Measurements from ENCODE around the gene SRPRA. TPM values are rescaled to one million over a fixed set of nuclear protein-coding genes. Genes with fewer than 3 reads are reported as not detected.
A peak's percentile ranks its signal among the peaks of the same experiment; 100 is the strongest.
"Not testable (repeated sequence)": the region's sequence is repeated elsewhere in the genome, so short reads cannot be mapped to it uniquely, and the experiment has no call there.

The SRPRA gene
- total RNA-seq, 1 experiment from 2014 or later: 57.1 TPM

DNA sequence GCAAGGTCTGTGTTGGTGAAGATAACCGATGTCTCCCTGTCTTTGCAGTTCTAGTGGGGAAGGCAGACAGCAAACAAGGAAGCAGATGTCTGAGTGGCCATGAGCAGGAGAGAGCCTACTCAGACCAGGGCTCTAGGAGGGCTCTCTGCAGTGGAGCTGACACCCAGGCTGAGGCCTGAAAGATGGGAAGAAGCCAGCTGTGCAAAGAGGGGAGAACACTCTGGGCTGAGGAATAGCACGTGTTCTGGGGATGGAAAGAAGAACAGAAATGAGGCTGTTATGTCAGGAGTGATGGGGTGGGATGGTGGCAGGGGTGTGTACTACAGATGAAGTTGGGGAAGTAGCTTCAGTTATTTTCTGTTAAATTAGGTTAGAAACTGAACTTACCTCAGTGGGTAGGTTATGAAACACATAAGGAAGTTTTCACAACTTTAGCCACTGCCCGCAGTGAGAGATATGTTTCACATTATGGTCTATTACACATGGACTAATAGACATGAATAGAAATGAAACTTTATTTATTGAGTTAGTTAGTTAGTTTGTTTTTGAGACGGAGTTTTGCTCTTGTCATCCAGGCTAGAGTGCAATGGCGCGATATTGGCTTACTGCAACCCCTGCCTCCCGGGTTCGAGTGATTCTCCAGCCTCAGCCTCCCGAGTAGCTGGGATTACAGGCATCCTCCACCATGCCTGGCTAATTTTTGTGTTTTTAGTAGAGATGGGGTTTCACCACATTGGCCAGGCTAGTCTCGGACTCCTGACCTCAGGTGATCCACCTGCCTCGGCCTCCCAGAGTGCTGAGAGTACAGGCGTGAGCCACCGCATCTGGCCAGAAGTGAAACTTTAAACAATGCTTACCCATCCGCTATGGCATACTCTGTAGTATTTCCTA is 43.0 kb upstream of the SRPRA start:
- ChIA-PET POLR2A (ENCODE audit: unreplicated experiment) (interaction anchor here (0.5 kb wide), 1 partner anchor 35 kb away, joined by 6 read pairs; no protein-coding TSS in a partner anchor), CTCF (interaction anchor here (0.5 to 2.0 kb wide), 4 partner anchors 9 to 679 kb away, joined by 3 to 15 read pairs (median 8); no protein-coding TSS in a partner anchor)
- BruUV-seq (replicated peaks): no TSS peak
- TF ChIP-seq, protein P1, sequence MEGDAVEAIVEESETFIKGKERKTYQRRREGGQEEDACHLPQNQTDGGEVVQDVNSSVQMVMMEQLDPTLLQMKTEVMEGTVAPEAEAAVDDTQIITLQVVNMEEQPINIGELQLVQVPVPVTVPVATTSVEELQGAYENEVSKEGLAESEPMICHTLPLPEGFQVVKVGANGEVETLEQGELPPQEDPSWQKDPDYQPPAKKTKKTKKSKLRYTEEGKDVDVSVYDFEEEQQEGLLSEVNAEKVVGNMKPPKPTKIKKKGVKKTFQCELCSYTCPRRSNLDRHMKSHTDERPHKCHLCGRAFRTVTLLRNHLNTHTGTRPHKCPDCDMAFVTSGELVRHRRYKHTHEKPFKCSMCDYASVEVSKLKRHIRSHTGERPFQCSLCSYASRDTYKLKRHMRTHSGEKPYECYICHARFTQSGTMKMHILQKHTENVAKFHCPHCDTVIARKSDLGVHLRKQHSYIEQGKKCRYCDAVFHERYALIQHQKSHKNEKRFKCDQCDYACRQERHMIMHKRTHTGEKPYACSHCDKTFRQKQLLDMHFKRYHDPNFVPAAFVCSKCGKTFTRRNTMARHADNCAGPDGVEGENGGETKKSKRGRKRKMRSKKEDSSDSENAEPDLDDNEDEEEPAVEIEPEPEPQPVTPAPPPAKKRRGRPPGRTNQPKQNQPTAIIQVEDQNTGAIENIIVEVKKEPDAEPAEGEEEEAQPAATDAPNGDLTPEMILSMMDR (conservative IDR thresholded peaks at IDR 0.05): no peak
- TF ChIP-seq EZH2 (IDR thresholded peaks at IDR 0.05; ENCODE audit: low read depth): no peak
- H3K27me3 ChIP-seq (ENCODE audit: insufficient read depth, low read depth): no peaks in the 10 kb centered on the region
- no peaks in the 10 kb centered on the region for H4K20me1 ChIP-seq (ENCODE audit: insufficient read depth)
- H3K27ac ChIP-seq: no peak overlapping the region
- H3K4me1 ChIP-seq (replicated peaks; ENCODE audit: insufficient read depth): peaks cover 3% of the 10 kb centered on the region; the same call in 1 of the 2 replicates
- DNase-seq: no peak
- H2AFZ ChIP-seq: no peak overlapping the region
- no peak overlapping the region for H3K4me2 ChIP-seq
- intact Hi-C loops (cut with micrococcal nuclease; ENCODE audit: unreplicated experiment): loop anchor here (2.0 to 5.0 kb wide), 4 partner anchors 29 to 681 kb away; no protein-coding TSS in a partner anchor
- no peaks in the 10 kb centered on the region for H3K79me2 ChIP-seq (ENCODE audit: low read depth)
- H3K4me3 ChIP-seq: no peak overlapping the region
- peaks cover 5% of the 10 kb centered on the region; the same call in 1 of the 2 replicates for H3F3A ChIP-seq (ENCODE audit: insufficient read depth, low read depth)
- no peaks in the 10 kb centered on the region for H3K9me2 ChIP-seq (ENCODE audit: insufficient read depth)
- H3K36me3 ChIP-seq (ENCODE audit: low read depth): 0 out of 2 replicates have a peak, but pooled peaks cover 8% of the 10 kb centered on the region
- H3K9me3 ChIP-seq (ENCODE audit: insufficient read depth, low read depth): no peaks in the 10 kb centered on the region

DNA sequence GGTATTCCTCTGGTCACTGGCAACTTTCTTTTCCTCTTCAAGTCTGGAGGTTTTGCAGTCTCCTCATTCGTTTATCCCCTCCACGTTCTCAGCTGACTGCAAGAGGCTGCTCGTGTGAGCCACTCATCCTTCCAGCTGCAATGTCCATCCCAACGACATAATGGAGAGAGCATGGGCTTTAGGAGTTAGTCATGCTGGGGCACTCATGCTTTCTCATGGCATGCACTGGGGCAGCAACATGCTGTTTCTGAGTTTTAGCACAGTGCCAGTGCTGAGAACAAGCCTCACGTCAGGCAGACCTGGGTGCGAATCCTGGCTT is 42.3 kb upstream of the SRPRA start:
- no TSS peak for BruUV-seq (replicated peaks)
- Histone ChIP-seq H2AFZ (no peak overlapping the region), H4K20me1 (ENCODE audit: insufficient read depth) (no peaks in the 10 kb centered on the region), H3F3A (ENCODE audit: insufficient read depth, low read depth) (peaks cover 5% of the 10 kb centered on the region; the same call in 1 of the 2 replicates), H3K4me1 (replicated peaks; ENCODE audit: insufficient read depth) (peaks cover 3% of the 10 kb centered on the region; the same call in 1 of the 2 replicates), H3K79me2 (ENCODE audit: low read depth) (no peaks in the 10 kb centered on the region), H3K4me3 (no peak overlapping the region), H3K27ac (no peak overlapping the region), H3K9me3 (ENCODE audit: insufficient read depth, low read depth) (no peaks in the 10 kb centered on the region), H3K36me3 (ENCODE audit: low read depth) (0 out of 2 replicates have a peak, but pooled peaks cover 5% of the 10 kb centered on the region), H3K27me3 (ENCODE audit: insufficient read depth, low read depth) (no peaks in the 10 kb centered on the region), H3K4me2 (no peak overlapping the region), H3K9me2 (ENCODE audit: insufficient read depth) (no peaks in the 10 kb centered on the region)
- ChIA-PET CTCF (interaction anchor here (0.5 to 2.0 kb wide), 7 partner anchors 9 to 679 kb away, joined by 3 to 15 read pairs (median 8); partner anchors contain the start of gene ST3GAL4), POLR2A (ENCODE audit: unreplicated experiment) (interaction anchor here (0.5 kb wide), 1 partner anchor 36 kb away, joined by 6 read pairs; no protein-coding TSS in a partner anchor)
- TF ChIP-seq, protein P1 (conservative IDR thresholded peaks at IDR 0.05): no peak
- no peak for TF ChIP-seq EZH2 (IDR thresholded peaks at IDR 0.05; ENCODE audit: low read depth)
- intact Hi-C loops (cut with micrococcal nuclease; ENCODE audit: unreplicated experiment): loop anchor here (1.0 to 5.0 kb wide), 7 partner anchors 30 to 681 kb away; no protein-coding TSS in a partner anchor
- no peak for DNase-seq

DNA sequence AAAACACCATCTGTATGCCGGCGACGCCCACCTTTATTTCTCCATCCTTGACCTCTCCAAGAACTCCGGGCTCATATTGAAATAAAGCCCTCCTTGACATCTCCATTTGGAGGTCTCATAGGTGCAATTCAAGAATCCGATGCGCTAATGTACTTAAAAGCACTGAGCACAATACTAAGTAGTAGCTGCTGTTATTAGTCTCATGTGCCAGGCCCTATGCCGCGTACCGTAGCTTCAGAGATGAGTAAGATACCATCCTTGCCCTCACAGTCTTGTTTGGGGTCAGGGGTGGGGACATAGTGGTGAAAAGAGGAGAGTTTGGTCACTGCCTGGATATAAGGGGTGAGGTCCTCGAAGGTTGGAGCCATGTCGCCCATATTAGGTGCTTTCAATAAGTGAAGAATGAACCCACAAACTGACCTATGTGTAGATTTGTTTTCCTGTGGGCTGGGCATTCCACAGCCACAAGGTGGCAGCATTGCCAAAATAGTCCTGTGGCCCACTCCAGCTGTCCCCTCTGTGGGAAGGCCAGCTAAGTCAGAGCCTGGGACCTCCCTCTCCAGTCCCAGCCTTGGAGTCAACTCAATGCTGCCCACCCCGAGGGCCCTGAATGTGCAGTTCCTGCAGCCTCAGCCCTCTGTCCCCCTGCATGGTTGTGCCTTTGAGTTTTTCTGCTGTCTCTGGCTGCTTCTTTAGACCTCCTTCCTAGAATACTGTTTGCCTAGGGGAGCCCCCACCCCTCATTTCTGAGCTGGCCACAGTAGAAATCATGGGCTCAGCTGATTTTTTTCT is 41.7 kb upstream of the SRPRA start:
- Histone ChIP-seq H3K4me3 (no peak overlapping the region), H2AFZ (no peak overlapping the region), H3K79me2 (ENCODE audit: low read depth) (no peaks in the 10 kb centered on the region), H3K4me2 (no peak overlapping the region), H3F3A (ENCODE audit: insufficient read depth, low read depth) (peaks cover 5% of the 10 kb centered on the region; the same call in 1 of the 2 replicates), H3K36me3 (ENCODE audit: low read depth) (0 out of 2 replicates have a peak, but pooled peaks cover 5% of the 10 kb centered on the region), H3K4me1 (replicated peaks; ENCODE audit: insufficient read depth) (peaks cover 3% of the 10 kb centered on the region; the same call in 1 of the 2 replicates), H4K20me1 (ENCODE audit: insufficient read depth) (no peaks in the 10 kb centered on the region), H3K9me2 (ENCODE audit: insufficient read depth) (no peaks in the 10 kb centered on the region), H3K27ac (no peak overlapping the region), H3K9me3 (ENCODE audit: insufficient read depth, low read depth) (no peaks in the 10 kb centered on the region), H3K27me3 (ENCODE audit: insufficient read depth, low read depth) (no peaks in the 10 kb centered on the region)
- POLR2A ChIA-PET (ENCODE audit: unreplicated experiment): interaction anchor here (0.5 to 0.8 kb wide), 3 partner anchors 36 to 197 kb away, joined by 5 to 10 read pairs (median 6); partner anchors contain the start of gene ST3GAL4
- intact Hi-C loops (cut with micrococcal nuclease; ENCODE audit: unreplicated experiment): loop anchor here (1.0 to 5.0 kb wide), 7 partner anchors 30 to 682 kb away; no protein-coding TSS in a partner anchor
- CTCF ChIA-PET: interaction anchor here (0.5 to 2.0 kb wide), 10 partner anchors 8 to 680 kb away, joined by 3 to 15 read pairs (median 8); partner anchors contain the start of gene ST3GAL4
- no TSS peak for BruUV-seq (replicated peaks)
- DNase-seq: peak; percentile 65 to 73
- TF ChIP-seq, protein P1 (conservative IDR thresholded peaks at IDR 0.05): peak; percentile 94
- no peak for TF ChIP-seq EZH2 (IDR thresholded peaks at IDR 0.05; ENCODE audit: low read depth)

DNA sequence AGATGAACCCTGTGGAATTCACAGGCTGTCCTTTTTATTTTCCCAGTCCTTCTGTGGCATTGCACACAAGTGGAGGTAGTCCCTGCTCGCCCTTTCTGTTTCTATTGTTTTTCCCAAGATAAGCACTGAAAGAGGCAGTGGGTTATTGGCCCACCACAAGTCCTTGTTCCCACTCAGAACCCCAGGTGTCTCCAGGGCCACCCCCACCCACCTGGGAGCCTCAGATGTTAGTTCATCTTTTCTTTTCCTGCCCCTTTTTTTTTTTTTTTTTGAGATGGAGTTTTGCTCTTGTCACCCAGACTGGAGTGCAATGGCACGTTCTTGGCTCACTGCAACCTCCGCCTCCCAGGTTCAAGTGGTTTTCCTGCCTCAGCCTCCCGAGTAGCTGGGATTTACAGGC is 40.1 kb upstream of the SRPRA start:
- H3K27me3 ChIP-seq (ENCODE audit: insufficient read depth, low read depth); CTCF ChIA-PET; DNase-seq; H3F3A ChIP-seq (ENCODE audit: insufficient read depth, low read depth); H3K36me3 ChIP-seq (ENCODE audit: low read depth); POLR2A ChIA-PET (ENCODE audit: unreplicated experiment); H3K79me2 ChIP-seq (ENCODE audit: low read depth); H3K27ac ChIP-seq; H3K4me2 ChIP-seq; H3K9me3 ChIP-seq (ENCODE audit: insufficient read depth, low read depth); H4K20me1 ChIP-seq (ENCODE audit: insufficient read depth); H3K9me2 ChIP-seq (ENCODE audit: insufficient read depth); H3K4me3 ChIP-seq; H2AFZ ChIP-seq; H3K4me1 ChIP-seq (replicated peaks; ENCODE audit: insufficient read depth); BruUV-seq (replicated peaks): not testable (repeated sequence)
- intact Hi-C loops (cut with micrococcal nuclease; ENCODE audit: unreplicated experiment): loop anchor here (5.0 to 10.0 kb wide), 2 partner anchors 384 to 764 kb away; no protein-coding TSS in a partner anchor

Measured in PC-9 (cell line).